Neural cell (in vitro differentiated cells): Measurements from ENCODE around the gene TOR4A. TPM values are rescaled to one million over a fixed set of nuclear protein-coding genes. Genes with fewer than 3 reads are reported as not detected.

Experiments
- H2AFZ ChIP-seq: fragments of 200-600, 300-800 bp; sonication (generic), shearing (Covaris generic); 2 replicates; pipeline ENCODE4 v1.6.0; 2014; ENCODE audit warnings: low read depth, mild to moderate bottlenecking, antibody characterized with exemption, low read length, moderate library complexity
- H3F3A ChIP-seq: fragments of 200-600 bp; shearing (Covaris generic); 2 replicates; pipeline ENCODE4 v1.6.1; 2016; ENCODE audit warnings: mild to moderate bottlenecking, moderate library complexity, mixed read lengths, antibody characterized with exemption, low read length; ENCODE audit not compliant: insufficient read depth, poor library complexity, severe bottlenecking
- H3K27ac ChIP-seq: fragments of 200-600, 300-800 bp; sonication (generic), shearing (Covaris generic); 2 replicates; pipeline ENCODE4 v1.5.1; 2014; ENCODE audit warnings: mild to moderate bottlenecking, low read length, moderate library complexity
- H3K27me3 ChIP-seq: fragments of 300-800, 200-600 bp; sonication (generic), shearing (Covaris generic); 2 replicates; pipeline ENCODE4 v1.6.0; 2014; ENCODE audit warnings: mild to moderate bottlenecking, low read depth, low read length, moderate library complexity; ENCODE audit not compliant: insufficient read depth
- H3K36me3 ChIP-seq: fragments of 300-800, 200-600 bp; sonication (generic), shearing (Covaris generic); 2 replicates; pipeline ENCODE4 v1.5.1; 2014; ENCODE audit warnings: mild to moderate bottlenecking, antibody characterized with exemption, low read length, moderate library complexity; ENCODE audit not compliant: insufficient read depth
- H3K4me2 ChIP-seq: fragments of 300-800, 200-600 bp; sonication (generic), shearing (Covaris generic); 2 replicates; pipeline ENCODE4 v1.6.0; 2014; ENCODE audit warnings: mild to moderate bottlenecking, low read length
- H3K4me3 ChIP-seq: fragments of 300-800, 200-600 bp; sonication (generic), shearing (Covaris generic); 2 replicates; pipeline ENCODE4 v1.5.1; 2014; ENCODE audit warnings: mild to moderate bottlenecking, low read length, moderate library complexity
- H3K79me2 ChIP-seq: fragments of 200-600 bp; shearing (Covaris generic); replicated peaks from 2 replicates; pipeline ENCODE4 v1.6.0; 2014; ENCODE audit warnings: mild to moderate bottlenecking, low read length, moderate library complexity; ENCODE audit not compliant: insufficient read depth
- H3K9ac ChIP-seq: fragments of 300-800, 200-600 bp; sonication (generic), shearing (Covaris generic); 2 replicates; pipeline ENCODE4 v1.6.1; 2016; ENCODE audit warnings: mild to moderate bottlenecking, low read length, mixed read lengths
- H3K9me2 ChIP-seq: fragments of 200-600 bp; shearing (Covaris generic); 2 replicates; pipeline ENCODE4 v1.6.1; 2016; ENCODE audit warnings: mild to moderate bottlenecking, low read length, mixed read lengths; ENCODE audit not compliant: insufficient read depth
- H3K9me3 ChIP-seq: fragments of 200-600, 300-800 bp; sonication (generic), shearing (Covaris generic); 2 replicates; pipeline ENCODE4 v1.6.1; 2016; ENCODE audit warnings: mild to moderate bottlenecking, mixed run types, low read length, moderate library complexity, mixed read lengths
- H4K20me1 ChIP-seq: fragments of 200-600 bp; shearing (Covaris generic); 2 replicates; pipeline ENCODE4 v1.6.1; 2016; ENCODE audit warnings: mild to moderate bottlenecking, mixed run types; ENCODE audit not compliant: insufficient read depth
- EP300 ChIP-seq: fragments of 450-650 bp; conservative IDR thresholded peaks from 2 replicates; pipeline ENCODE4 v1.6.1; 2014; ENCODE audit warnings: antibody characterized with exemption, mild to moderate bottlenecking, moderate library complexity; ENCODE audit not compliant: poor library complexity, severe bottlenecking
- MXI1 ChIP-seq: fragments of 450-650 bp; conservative IDR thresholded peaks from 2 replicates; pipeline ENCODE4 v1.6.1; 2014; ENCODE audit warnings: antibody characterized with exemption, mild to moderate bottlenecking; ENCODE audit not compliant: poor library complexity, severe bottlenecking
- POLR2AphosphoS5 ChIP-seq: IDR thresholded peaks from 2 replicates; pipeline ENCODE4 v1.6.1; 2012
- RAD21 ChIP-seq: fragments of 450-650 bp; conservative IDR thresholded peaks from 2 replicates; pipeline ENCODE4 v1.6.1; 2014; ENCODE audit warnings: antibody characterized with exemption, mild to moderate bottlenecking, moderate library complexity
- TAF1 ChIP-seq: IDR thresholded peaks from 2 replicates; pipeline ENCODE4 v1.6.1; 2012; ENCODE audit warnings: low read depth
- polyA plus RNA-seq: library from polyadenylated mRNA; depleted of rRNA; stranded (reverse); fragments of >200 nt; gene quantifications from 2 replicates; pipeline ENCODE4 v1.2.3, GENCODE V29; 2014
- TF ChIP-seq, protein P1 (sequence below): fragments of 450-650 bp; IDR thresholded peaks from 2 replicates; pipeline ENCODE4 v1.5.1; 2014; ENCODE audit warnings: antibody characterized with exemption, mild to moderate bottlenecking, moderate library complexity; ENCODE audit not compliant: poor library complexity, severe bottlenecking
- TF ChIP-seq, protein P2 (sequence below): IDR thresholded peaks from 2 replicates; pipeline ENCODE4 v1.6.1; 2012; ENCODE audit warnings: borderline replicate concordance

TOR4A gene
- polyA plus RNA-seq, 1 donor from 2014 or later = 0.50 TPM

DNA sequence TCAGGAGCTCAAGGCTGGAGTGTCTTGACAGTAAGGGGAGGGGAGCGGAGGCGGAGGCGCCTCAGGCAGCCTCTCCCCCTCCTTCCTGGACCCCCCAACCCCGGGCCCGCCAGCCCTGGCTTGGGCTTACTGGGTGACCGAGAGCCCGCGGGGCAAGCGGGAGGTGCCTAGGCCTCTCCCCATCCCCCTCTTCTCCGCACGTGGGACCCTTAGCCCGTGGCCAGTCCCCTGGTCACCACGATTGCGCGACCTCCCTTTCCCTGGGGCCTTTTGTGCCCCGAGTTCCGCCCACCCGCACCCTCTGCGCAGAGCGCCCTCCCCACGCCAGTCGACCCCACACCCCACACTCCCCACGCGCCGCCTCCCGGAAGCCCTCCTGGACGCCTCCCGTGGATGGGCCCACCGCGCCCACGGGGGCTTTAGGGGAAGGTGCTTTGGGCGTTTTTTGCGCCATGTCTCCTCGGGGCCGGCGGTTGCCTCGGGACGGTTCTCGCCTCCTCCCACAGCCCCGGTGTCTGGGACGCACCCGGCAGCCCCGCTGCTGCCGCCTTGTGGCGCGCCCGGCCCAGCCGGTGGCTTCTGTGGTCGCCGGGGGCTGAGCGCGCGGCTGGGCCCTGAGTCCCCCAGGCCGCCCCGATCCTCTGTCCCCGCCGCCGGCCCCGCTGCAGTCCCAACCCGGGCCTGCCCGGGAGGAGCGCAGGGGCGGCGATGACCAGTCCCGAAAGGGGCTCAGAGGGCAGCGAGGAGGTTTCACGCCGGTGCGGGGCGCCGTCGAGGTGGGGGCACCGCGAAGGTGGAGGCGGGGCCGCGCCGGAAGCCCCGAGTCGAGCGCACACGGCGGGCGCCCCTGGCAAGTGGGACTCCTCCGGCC, 3.2 kb downstream of the TOR4A start:
- Histone ChIP-seq H2AFZ (no peak overlapping the region), H3K27ac (no peak overlapping the region), H3K4me2 (no peak overlapping the region), H3K9me2 (no peaks in the 10 kb centered on the region), H3K4me3 (no peak overlapping the region), H3K9me3 (no peaks in the 10 kb centered on the region), H3K79me2 (no peaks in the 10 kb centered on the region), H4K20me1 (no peaks in the 10 kb centered on the region), H3K36me3 (no peaks in the 10 kb centered on the region), H3F3A (no peaks in the 10 kb centered on the region), H3K9ac (no peak overlapping the region), H3K27me3 (peaks cover 18% of the 10 kb centered on the region)
- TF ChIP-seq, protein P1, sequence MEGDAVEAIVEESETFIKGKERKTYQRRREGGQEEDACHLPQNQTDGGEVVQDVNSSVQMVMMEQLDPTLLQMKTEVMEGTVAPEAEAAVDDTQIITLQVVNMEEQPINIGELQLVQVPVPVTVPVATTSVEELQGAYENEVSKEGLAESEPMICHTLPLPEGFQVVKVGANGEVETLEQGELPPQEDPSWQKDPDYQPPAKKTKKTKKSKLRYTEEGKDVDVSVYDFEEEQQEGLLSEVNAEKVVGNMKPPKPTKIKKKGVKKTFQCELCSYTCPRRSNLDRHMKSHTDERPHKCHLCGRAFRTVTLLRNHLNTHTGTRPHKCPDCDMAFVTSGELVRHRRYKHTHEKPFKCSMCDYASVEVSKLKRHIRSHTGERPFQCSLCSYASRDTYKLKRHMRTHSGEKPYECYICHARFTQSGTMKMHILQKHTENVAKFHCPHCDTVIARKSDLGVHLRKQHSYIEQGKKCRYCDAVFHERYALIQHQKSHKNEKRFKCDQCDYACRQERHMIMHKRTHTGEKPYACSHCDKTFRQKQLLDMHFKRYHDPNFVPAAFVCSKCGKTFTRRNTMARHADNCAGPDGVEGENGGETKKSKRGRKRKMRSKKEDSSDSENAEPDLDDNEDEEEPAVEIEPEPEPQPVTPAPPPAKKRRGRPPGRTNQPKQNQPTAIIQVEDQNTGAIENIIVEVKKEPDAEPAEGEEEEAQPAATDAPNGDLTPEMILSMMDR = peak; percentile 48
- TF ChIP-seq RAD21 = no peak

DNA sequence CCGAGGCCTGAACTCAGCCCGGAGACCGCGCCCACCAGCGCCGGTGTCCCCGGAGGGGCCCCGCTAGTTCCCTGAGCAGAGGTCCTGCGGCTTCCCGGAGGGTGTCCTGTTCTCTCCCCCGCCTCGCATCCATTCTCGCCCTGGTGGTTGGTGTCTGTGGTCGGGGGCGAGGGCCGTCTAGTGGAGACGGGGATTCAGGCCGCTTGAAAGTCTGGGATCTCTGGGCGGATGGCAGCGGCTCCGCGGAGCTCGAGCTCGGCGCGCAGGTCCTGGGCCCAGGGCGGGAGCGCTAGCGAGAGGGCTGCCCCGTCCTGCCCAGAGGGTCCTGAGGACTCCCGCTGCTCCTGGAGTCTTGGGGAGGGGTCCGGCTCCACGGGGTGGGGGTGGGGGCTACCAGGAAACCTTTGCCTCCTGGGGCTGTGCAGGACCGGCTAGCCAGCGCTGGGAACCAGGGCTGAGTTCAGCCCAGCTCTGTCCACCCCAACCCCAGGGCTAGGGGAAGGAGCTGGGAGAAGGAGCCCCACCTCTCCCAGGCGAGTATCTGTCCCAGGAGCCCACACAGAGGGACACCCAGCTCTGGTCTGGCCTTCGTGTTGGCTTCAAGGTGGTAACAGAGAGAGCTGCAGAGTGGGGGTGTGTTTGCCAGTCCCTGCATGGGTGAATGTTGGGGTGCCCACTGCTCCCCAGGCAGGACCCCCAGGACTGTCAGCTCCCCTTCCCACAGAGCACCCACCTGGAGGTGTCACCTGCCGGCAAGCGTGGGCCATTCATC, 4.0 kb downstream of the TOR4A start:
- peaks cover 18% of the 10 kb centered on the region for H3K27me3 ChIP-seq
- no peak overlapping the region for H3K4me2 ChIP-seq
- no peaks in the 10 kb centered on the region for H3K79me2 ChIP-seq
- TF ChIP-seq TAF1 (no peak), MXI1 (no peak), EP300 (no peak), POLR2AphosphoS5 (no peak)
- TF ChIP-seq, protein P2, sequence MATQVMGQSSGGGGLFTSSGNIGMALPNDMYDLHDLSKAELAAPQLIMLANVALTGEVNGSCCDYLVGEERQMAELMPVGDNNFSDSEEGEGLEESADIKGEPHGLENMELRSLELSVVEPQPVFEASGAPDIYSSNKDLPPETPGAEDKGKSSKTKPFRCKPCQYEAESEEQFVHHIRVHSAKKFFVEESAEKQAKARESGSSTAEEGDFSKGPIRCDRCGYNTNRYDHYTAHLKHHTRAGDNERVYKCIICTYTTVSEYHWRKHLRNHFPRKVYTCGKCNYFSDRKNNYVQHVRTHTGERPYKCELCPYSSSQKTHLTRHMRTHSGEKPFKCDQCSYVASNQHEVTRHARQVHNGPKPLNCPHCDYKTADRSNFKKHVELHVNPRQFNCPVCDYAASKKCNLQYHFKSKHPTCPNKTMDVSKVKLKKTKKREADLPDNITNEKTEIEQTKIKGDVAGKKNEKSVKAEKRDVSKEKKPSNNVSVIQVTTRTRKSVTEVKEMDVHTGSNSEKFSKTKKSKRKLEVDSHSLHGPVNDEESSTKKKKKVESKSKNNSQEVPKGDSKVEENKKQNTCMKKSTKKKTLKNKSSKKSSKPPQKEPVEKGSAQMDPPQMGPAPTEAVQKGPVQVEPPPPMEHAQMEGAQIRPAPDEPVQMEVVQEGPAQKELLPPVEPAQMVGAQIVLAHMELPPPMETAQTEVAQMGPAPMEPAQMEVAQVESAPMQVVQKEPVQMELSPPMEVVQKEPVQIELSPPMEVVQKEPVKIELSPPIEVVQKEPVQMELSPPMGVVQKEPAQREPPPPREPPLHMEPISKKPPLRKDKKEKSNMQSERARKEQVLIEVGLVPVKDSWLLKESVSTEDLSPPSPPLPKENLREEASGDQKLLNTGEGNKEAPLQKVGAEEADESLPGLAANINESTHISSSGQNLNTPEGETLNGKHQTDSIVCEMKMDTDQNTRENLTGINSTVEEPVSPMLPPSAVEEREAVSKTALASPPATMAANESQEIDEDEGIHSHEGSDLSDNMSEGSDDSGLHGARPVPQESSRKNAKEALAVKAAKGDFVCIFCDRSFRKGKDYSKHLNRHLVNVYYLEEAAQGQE = no peak
- H3K36me3 ChIP-seq = no peaks in the 10 kb centered on the region
- H3K27ac ChIP-seq = no peak overlapping the region
- no peak overlapping the region for H3K9ac ChIP-seq
- H3K9me3 ChIP-seq = no peaks in the 10 kb centered on the region
- H3F3A ChIP-seq = no peaks in the 10 kb centered on the region
- H3K4me3 ChIP-seq = no peak overlapping the region
- H2AFZ ChIP-seq = no peak overlapping the region
- no peaks in the 10 kb centered on the region for H4K20me1 ChIP-seq
- H3K9me2 ChIP-seq = no peaks in the 10 kb centered on the region
